ENCODE measurements around the gene VSIG8. TPM values are rescaled to one million over a fixed set of nuclear protein-coding genes. Genes with fewer than 3 reads are reported as not detected.

The VSIG8 gene
- total RNA-seq, 1 donor from 2014 or later: 8.2 TPM

DNA sequence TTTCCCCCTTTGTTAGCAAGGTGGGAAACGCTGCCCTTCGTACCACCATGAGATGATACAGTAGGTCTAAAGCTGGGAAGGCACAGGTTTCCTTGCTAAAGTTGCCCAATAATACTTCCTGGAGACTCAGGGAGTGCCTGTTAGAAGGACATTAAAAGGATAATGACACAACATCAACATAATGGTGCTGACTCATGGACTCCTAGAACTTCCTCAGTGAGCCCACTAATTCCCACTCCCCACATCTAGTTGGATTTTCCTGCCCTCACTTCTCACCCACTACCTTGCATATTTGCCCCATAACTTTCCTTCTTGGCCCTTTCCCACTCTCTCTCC is 20.0 kb upstream of the VSIG8 start:
- DNase-seq: no peak

DNA sequence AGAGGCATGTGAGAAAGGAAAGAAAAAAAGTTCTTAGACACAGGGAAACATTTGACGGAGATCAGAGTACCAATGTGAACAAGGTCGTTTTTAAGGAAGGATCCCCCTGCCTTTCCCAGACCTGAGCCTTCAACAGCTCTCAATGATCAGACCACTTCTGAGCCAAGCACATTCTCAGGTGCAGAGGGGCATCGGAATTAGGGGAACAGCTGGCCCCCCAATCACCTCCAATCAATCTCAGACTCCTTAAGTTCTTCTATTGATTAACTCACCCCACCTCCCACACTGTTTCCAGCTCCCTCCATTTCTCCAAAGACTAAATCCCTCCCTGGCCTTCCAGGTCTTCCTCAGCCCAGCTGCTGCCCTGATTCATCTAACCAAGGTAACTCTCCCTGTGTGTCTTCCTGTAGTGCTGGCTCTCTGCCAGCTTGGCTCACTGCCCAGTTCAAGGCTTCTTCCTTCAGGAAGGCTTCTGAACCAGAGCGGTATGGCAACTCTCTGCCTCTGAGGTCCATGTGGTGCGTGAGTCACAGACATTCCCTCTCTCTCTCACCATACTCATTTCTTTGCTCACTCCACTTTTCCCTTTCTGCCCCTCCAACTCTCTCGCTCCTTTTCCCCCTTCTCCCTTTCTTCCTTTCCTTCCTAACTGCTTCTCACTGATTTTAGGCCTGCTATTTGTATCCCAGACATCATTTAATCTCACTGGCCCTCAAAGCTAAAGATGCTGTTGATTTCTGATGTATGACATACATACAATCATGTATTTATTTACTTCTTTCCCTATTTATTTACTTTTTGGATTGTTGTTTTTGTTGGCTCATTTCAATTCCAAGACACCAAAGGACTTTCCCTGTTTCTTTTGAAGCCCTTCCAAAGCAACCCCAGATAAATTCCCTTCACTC is 19.4 kb upstream of the VSIG8 start:
- peak; percentile 30 for DNase-seq

DNA sequence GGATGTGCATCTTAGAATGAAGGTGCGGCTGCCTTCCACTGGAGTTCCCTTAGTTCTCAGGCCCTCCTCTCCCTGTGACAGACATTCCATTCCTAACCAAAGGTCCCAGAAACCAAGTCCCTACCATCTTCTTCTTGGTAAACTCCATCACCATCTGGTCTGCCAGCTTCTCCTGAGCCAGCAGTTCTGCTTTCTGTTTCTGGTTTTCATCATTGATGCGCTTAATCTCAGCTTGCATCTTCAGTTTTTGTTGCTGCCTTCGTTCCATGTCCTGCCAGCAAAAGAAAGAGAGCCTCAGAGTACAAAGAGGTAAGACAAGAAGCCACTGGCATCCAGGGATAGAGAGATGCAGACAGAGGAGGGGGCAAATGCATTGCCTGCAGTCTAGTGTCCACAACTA is 18.0 kb upstream of the VSIG8 start:
- no peak for DNase-seq

DNA sequence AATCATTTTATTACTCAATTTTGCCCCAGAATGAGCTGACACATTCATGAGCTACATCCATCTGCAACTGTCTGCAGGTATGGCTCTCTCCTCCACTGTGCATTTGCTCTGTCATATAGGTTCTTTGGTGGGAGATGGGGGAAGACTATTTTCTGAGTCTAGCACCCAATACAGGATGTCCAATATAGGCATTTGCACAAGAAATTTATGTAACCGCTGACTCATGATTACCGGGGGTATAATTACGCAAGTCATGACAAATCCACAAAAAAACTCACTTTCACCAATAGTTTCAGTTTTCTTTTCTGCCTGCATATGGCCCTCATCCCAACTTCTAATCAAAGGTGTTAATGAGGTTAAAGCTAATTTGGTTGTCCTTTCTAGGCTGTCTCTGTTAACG is 17.5 kb upstream of the VSIG8 start:
- no peak for DNase-seq

DNA sequence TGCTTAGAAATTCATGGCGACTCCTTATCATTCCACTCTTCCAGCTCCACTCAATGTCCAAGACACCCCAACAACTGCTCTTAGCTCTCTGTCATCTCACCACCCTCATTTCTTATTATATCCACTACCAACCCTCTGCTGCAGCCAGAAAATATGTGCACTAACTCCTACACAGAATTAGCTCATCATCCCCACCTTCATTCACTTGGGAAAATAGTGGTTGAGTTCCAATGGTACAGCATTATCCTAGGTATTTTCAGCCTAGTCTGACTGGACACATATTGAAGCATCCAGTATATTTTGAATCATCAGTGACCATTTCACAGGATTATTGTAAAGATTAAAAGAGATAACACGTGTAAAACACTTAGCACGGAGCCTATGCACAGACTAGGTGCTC is 16.7 kb upstream of the VSIG8 start:
- no peak for DNase-seq

DNA sequence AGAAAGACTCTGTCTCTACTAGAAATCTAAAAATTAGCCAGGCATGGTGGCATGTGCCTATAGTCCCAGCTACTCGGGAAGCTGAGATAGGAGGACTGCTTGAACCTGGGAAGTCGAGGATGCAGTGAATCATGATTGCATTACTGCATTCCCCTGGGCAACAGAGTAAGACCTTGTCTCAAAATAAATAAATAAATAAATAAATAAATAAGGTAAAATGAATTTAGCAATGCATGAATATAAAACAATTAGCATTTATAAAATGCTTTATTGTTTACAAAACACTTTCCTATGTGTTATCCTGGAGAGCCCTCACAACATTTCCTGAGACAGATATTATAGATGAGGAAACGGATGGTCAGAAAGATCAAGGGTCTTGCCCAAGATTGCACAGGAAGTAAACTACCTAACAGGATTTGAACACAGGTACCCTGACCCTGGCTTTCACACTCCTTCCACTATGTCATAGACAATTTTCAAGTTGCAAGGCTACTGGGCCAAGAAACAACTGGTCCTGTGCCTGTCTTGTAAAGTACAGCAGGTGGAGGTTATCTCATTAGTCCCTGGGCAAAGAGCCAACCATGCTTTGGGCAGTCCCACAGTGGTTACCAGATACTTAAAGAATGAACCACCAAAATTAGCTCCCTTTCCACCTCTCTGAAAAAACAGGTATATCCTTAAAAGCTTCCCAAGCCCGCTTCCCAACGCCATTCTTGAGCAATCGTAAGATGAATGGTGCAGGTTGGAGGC is 15.4 kb upstream of the VSIG8 start:
- no peak for DNase-seq

DNA sequence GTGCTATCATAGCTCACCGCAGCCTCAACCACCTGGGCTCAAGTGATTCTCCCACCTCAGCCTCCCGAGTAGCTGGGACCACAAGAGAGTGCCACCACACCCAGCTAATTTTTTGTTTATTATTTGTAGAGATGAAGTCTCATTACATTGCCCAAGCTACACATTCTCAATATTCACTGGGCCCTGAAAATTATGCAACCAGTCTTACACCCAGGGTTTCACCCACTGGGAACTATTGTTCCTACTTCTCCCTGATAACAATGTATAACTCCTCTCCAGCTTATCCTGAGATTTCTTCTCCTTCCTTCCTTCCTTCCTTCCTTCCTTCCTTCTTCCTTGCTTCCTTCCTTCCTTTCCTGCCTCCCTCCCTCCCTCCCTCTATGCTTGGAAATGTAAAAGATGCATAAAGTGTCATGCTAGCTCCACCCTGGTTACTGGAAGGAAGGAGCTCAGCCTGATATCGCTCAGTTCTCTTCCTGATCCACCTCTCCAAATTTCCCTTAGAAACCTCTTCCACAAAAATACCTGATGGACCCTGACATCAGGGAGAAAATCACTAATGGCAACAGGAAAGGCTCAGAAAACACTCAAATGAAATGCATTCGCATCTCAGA is 11.2 kb upstream of the VSIG8 start:
- no peak for DNase-seq

DNA sequence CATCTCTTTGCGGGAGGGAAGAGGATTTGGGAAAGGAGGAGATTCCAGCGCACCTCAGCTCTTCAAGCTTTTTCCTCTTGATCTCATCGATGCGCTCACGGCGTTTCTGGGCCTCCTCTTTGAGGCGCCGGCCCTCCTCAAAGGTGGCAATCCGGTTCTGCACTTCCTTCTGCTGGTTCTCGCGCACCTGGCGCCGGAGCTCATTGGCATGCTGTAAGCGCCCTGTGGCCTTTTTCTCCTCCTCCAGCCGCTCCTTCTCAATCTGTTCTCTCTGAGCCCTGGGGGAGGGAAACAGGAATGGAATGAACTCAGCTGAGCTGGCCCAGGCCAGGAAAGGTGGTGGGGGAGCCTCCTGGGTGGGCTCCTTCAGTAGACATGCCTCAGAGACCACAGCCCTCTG is 10.4 kb upstream of the VSIG8 start:
- no peak for DNase-seq

DNA sequence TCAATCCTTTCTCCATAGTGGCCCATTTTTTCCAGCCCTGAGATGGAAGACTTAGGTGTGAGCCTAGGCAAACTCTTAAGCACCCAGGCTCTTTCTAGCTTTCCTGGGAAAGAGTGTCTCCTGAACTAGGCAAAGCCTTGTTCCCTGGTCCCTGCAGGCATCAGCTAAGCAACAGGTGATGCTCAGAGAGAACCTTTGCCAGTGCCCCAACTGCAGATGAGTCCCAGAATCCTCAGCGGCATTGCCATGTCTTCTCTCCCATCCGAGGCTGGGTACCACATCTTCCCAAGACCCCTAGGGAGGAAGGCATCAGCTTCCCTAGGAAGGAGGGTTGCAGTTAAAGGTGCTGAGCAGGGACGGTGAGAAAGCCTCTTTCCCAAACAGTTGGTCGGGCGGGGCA is 8.2 kb upstream of the VSIG8 start:
- no peak for DNase-seq

DNA sequence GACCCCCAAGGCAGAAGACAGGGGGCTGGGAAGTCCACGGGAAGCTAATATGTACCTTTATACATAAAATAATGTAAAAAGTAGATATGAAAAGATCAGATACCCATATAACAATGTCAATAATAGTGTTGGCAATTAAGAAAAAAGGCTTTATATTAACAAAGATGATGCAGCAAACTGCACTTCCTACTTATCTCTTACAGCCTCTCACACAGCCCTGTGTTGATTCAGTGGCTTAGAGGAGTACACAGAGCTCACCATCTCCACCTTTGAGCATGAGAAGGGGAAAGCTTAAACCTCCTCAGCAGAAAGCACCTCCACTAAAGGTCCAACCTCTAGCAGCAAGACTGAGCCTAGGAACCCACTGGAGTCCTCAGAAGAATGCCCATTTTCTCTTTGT is 7.2 kb upstream of the VSIG8 start:
- no peak for DNase-seq

DNA sequence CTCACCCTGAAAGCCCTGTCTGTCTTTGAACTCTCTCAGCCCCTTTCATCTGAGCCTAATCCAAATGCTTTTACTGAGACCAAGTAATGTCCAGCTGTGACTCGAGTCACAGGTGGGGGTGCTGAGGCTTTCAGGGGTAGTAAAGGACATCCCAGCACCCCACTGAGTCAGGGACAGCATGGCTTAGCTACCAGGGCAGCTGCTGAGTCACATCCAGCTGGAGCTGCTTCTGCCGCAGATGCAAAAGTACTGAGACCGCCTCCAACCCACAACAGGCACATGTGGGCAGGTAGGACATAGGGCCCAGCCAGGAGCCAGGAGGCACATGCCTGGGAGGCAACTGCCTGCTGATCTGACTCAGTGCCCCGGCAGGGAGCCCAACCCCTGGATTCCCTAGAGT is 6.7 kb upstream of the VSIG8 start:
- DNase-seq: no peak

DNA sequence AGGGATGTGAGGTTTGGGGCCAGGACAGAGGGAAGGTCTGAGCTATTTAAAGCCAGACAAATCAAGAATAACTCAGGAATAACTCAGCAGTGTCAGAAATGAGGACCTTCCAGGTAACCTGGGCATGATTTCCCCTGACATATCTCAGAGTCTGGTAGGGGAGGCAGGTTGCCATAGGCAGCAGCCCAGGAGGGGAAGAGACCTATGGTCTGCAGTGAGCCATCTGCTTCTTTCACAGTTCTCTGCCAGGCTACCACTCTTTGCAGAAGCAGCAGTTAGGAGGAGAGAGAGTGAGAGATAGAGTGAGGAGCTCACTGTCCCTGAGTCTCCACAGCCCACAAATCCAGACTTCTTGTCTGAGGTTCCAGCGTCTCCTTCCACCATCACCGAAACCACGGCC is 6.3 kb upstream of the VSIG8 start:
- no peak for DNase-seq

DNA sequence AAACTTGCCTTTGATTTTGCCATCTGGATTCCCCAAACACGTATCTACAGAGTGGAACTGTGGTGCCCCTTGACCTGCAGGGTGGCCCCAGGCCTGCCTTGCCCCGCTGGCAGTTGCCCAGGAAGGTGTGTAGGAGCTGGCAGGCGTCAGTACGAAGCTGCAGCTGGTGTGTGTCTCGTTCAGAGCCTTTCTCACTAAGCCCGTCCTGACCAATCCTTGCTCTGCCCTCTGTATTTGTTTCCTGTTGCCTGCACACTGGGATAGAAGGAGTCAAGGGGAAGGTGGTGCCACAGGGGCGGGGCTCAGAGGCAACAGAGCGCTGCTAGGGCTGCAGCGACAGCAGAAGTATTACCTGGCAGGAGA is 5.2 kb upstream of the VSIG8 start:
- no peak for DNase-seq

DNA sequence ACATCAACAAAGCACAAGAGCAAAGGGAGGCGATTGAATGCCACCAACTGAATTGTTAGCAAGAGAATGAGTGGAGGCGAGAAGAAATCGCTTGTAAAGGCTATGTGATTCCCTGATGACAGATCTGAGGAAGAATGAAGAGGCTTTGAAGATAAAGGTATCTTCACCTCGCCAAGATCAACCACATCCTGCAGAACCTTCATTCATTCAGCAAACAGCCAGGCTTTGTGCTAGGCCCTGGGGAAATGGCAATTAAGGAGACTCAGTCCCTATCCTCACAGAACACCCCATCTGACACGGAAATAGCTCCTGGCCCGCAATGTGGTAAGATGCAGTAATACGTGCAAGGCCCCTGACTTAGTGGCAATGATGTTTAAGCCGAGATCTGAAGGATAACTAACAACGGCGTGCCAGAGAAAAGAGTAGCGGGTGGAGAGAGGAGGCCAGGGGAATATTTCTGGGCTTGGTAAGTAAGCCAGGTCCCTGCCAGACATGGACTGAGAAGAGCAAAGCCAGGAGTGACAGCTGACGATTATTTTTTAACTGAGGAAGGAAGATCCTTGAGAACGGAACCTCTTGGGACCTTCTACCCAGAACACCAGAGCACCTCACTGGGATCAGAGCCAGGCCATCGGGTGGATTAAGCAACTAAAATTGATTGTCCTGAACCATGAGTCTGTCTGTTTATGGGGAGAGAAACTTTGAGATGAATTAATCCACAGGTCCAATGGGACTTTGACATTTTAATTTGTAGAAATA is 4.6 kb upstream of the VSIG8 start:
- no peak for DNase-seq

DNA sequence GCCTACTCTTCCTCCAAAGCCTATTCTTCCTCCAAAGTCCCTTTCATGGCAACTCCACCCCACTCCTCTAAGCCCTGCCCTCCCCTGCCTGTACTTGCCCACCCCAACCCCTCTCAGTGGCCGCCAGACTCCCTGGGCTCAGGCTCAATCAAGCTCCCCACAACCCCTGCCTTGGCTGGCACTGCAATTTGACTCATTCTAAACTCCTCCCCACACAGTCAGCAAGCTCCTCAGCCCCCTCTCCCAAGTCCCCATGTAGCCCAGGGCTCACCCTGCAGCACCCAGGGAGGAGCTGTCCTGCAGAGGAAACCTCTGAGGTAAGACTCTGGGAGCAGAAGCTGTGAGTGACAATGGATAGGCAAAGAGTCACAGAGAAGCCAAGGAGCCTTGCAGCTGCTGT is 3.6 kb upstream of the VSIG8 start:
- no peak for DNase-seq

DNA sequence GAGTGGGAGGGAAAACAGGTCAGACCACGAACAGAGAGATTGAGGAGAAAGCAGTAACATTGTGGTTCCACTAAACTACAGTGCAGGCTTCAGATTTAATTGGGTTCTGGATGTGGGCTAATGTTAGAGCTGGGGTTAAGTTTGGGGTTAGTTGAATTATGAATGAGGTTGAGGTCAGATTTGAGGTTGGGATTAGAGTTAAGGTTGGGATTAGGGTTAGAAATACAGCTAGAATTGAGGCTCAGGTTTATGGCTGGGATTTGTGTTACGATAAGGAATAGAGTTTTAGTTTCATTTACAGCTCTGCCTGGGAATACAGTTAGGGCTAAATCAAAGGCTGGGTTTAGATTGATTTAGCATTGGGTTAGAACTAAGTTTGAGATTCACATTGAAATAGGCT is 1.8 kb upstream of the VSIG8 start:
- DNase-seq: no peak

DNA sequence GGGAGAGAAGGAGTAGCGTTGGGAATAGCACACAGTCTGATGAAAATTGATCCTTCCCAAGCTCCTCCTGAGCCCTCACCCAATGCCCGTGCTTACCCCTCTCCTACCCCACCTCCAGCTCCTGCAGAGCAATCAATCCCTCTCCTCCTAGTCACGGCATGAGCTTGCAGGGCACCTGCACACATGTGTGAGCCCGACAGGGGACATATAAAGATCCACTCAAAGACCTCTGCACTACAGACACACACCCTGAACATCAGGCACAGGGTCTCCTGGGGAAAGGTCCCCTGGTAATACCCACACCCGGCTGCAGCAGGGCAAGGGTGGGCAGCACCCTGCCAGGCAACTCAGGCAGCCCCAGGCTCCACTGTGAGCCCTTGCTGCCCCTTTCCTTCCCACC is 426 bp downstream of the VSIG8 start:
- DNase-seq: no peak

DNA sequence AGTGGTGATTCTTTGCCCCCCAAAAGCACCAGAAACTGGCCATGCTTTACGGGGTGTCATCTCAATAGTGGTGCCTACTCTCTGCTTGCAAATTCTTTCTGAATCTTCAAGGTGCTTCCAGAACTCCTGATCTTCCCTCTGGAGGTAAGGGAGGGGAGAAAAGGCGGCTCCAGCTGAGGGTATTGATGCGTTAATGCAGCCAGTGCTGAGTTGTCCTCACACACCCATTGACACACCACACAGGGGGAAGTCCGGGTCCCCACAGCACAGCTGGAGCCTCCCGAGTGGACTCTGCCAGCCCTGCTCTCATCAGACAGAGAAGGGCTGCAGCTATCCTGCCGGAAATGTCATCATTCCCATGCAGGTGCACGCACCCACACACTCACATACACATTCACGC is 1.2 kb downstream of the VSIG8 start:
- no peak for DNase-seq

DNA sequence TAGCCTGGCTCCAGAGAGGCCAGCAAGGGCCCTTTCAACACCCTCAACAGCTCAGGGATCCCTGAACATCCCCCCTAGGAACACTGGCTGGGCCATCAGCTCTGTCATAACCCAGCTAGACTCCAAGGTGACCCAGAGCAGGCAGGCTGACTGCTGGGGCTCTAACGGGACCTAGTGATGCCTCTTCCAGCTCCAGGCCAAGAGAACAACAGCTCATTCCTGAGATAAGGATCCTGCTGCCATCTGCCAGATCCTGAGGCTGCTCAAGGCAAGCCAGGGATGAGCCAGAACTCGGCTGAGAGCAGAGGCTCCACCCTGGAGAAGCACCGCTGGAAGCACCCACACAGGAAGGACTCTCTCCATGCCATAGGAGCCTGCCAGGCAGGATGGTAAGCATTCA is 2.0 kb downstream of the VSIG8 start:
- DNase-seq: no peak

DNA sequence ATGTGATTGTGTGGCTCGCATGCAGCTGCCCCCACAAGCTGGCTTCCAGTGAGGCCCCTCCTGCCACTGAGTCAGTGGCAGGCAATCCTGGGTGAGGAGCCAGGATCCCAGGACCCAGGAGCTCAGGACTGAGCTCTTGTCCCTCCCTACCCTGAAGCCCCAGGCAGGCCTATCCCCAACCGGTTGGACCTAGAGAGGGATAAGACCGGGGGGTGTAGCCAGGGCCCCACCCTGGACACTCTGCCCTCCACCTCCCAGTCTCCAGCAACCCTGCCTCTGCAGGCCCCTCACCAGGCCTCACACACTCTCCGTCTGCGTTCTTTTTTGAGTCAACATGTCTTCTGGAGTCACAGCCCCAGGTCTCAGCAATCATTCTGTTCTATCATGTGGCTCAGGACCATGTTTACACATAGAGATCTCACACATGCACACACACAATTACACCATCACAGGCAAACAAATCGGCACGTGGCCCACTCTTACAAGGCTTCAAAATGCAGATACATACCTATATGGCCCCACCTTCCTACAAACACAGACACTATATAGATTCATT is 2.6 kb downstream of the VSIG8 start:
- DNase-seq: no peak

DNA sequence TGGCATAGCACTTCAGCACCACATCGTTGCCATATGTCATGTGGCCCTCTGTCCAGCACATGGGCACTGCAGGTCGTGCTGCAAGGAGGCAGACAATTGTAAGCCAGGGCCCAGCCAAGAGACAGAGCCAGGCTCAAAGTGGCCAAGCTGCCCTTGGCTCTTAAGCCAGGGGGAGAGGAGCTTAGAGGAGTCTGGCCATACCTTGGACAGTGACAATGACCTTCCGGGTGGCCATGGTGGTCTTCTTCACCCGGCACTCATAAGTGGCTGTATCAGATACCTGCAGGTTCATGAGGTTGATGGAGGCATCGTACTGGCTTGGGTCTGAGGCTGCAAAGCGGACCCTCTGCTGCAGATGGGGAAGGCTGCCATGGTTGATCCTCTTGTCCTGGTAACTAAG is 4.6 kb downstream of the VSIG8 start:
- DNase-seq: no peak

DNA sequence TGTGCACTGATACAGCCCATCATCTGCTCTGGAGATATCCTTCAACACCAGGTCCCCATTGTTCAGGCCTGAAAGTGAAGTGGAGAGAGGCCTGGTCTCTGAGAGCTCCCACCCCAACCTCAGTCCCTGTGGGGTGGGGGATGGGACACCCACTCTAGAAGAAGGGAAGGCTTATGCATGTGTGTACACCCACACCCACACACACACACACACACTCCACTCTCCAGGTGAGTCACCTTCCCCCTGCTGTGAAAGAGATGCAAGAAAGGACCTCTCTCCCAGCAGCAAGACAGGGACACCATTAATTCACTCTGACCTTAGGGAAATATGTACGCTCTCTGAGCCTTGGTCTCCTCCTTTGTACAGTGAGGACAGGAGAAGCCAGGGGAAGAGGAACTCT is 5.9 kb downstream of the VSIG8 start:
- no peak for DNase-seq

DNA sequence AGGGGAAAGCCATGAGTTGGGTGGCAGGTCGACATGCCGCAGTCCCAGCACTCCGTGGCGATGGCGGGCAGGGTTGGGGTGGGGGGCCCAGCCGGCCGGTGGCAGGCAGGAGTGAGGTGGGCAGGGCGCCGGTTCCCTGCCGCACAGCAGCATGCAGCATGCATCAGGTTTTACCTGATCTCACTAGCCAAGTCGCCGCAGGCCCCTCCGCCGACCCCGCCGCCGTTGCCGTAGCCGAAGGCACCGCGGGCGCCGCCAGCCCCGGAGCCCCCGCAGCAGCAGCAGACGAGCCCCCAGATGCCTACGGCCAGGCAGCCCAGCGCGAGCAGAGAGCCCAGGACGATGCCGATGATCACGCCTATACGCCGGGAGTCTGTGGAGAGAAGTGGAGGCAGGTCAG is 6.7 kb downstream of the VSIG8 start:
- no peak for DNase-seq

All from skin of body (tissue), 2 donors.